Urinary bladder (tissue), 4 donors: Measurements from ENCODE around the gene GPC6. TPM values are rescaled to one million over a fixed set of nuclear protein-coding genes. Genes with fewer than 3 reads are reported as not detected.
"Not testable (repeated sequence)": the region's sequence is repeated elsewhere in the genome, so short reads cannot be mapped to it uniquely, and the experiment has no call there.

Experiments
- DNase-seq: peaks from one replicate; pipeline ENCODE4 v3.0.0-alpha.2; 2015; ENCODE audit errors: extremely low spot score
- H3K27ac ChIP-seq: one replicate; pipeline ENCODE4 v1.5.1; 2013; ENCODE audit warnings: low read depth, mild to moderate bottlenecking, moderate library complexity
- H3K36me3 ChIP-seq: one replicate; pipeline ENCODE4 v1.6.1; 2013; ENCODE audit warnings: mild to moderate bottlenecking, moderate library complexity; ENCODE audit not compliant: insufficient read depth
- H3K4me1 ChIP-seq: one replicate; pipeline ENCODE4 v1.6.1; 2013; ENCODE audit warnings: mild to moderate bottlenecking, moderate library complexity; ENCODE audit not compliant: insufficient read depth
- H3K4me3 ChIP-seq: one replicate; pipeline ENCODE4 v1.5.1; 2013; ENCODE audit warnings: low read depth, low read length
- WGBS: extraction: QIAGEN DNeasy Blood & Tissue Kit; methylation state at CpG from one replicate; pipeline ENCODE4 v1.1.7; 2013; 5-methylcytosine and 5-hydroxymethylcytosine counted together
- polyA plus RNA-seq: library from polyadenylated mRNA; stranded (reverse); fragments of 200-250 nt; gene quantifications from one replicate; pipeline ENCODE4 v1.2.3, GENCODE V29; 2013
- total RNA-seq: library from RNA; depleted of rRNA; stranded (reverse); fragments of >200 nt; gene quantifications from one replicate; pipeline ENCODE4 v1.2.3, GENCODE V29; 2014
- donor health status: healthy with polysubstance abuse.
- donor health status: healthy.

The GPC6 gene
- total and polyA plus RNA-seq, 2 donors, result 8.8 to 126 TPM

DNA sequence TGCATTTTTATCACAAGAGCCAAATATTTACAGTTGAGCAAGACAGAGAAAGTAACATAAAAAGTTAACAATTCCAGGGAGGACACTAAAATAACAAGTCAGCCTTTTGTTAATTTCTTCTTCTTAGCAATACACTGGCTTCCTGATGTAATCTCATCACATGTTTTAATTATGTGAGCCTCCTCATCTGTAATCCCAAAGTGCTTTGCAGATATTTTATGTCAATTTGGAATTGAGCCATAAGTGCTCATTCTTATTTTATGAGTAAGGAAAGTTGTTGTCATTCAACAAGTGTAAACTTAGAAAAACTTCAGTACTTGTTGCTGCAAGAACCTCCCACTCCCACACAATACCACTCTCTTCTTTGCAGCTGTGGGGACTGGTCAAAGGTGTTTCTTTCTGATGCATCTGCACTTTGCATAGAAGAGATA lies 223.6 kb downstream of the GPC6 start:
- peak; percentile 4 for DNase-seq
- peaks cover 2% of the 10 kb centered on the region for H3K4me1 ChIP-seq
- H3K4me3 ChIP-seq, result no peak overlapping the region
- no peak overlapping the region for H3K27ac ChIP-seq
- H3K36me3 ChIP-seq, result no peaks in the 10 kb centered on the region

DNA sequence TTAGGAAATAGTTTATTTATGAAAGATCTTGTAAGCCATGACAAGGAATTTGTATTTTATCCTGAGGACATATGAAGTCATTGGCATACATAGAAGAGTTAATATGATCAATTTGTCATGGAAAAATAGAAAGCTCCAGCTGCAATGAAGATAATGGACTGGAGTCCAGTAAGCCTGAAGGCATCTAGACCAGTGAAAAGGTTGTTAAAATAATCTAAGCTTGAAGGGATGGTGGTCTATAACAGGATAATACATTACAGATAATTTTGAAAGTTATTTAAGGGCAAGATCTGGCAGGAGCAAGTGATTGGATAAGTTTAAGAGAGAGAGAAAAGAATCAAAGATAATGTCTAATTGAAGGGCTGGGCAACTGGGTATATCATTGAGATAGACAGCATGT lies 224.2 kb downstream of the GPC6 start:
- peaks cover 2% of the 10 kb centered on the region for H3K4me1 ChIP-seq
- no peak for DNase-seq
- H3K36me3 ChIP-seq, result no peaks in the 10 kb centered on the region
- H3K4me3 ChIP-seq, result no peak overlapping the region
- no peak overlapping the region for H3K27ac ChIP-seq

DNA sequence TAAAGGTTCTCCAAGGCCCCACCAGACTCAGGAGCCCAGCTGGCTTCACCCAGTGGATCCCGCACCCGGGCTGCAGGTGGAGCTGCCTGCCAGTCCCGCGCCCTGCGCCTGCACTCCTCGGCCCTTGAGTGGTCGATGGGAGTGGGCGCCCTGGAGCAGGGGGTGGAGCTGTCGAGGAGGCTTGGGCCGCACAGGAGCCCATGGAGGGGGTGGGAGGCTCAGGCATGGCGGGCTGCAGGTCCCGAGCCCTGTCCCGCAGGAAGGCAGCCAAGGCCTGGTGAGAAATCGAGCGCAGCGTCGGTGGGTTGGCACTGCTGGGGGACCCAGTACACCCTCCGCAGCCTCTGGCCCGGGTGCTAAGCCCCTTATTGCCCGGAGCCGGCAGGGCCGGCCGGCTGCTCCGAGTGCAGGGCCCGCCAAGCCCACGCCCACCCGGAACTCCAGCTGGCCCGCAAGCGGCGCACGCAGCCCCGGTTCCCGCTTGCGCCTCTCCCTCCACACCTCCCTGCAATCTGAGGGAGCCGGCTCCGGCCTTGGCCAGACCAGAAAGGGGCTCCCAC lies 228.1 kb downstream of the GPC6 start:
- WGBS, result 96% methylated on average over 36 of the region's 36 CpGs
- H3K27ac ChIP-seq, H3K4me3 ChIP-seq, H3K36me3 ChIP-seq, H3K4me1 ChIP-seq, DNase-seq: not testable (repeated sequence)

DNA sequence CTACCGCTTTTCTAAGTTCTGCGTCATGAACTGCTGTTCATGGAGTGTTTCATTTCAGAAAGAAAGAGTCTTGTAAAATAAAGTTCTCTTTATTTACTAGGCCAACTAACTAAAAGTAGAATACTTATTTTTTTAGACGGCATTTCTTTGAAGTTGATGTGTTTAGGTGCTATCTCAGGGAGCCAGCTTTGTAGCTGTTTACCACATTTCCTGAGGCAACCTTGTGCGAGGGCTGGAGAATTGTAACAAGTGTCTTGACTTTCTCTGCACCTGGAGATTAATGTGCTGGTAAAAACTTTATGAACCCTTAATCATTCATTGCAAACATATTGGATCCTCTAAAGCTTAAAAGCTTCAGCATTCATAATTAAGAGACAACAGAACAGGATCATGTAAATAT lies 229.3 kb downstream of the GPC6 start:
- 85% methylated on average over 4 of the region's 4 CpGs for WGBS

DNA sequence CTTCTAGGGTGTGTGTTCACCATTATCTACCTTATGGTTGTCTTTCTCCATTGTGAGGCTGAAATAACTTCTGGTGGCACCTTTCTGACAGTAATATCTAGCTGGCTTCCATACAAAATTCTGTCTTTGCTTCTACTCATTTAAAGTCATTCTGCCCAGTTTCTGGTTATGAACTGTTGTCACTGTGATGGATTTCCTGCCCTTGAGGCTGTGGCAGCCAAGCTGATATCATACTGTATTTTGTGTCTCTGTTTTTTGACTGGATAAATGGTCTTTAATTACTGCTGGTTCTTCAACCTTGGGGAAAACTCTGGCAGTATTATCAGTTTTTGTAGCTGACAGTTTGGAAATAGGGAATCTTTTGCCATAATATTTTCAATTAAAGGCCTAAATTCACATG lies 233.4 kb downstream of the GPC6 start:
- no peaks in the 10 kb centered on the region for H3K36me3 ChIP-seq
- no peak overlapping the region for H3K4me3 ChIP-seq
- H3K27ac ChIP-seq, result no peak overlapping the region
- DNase-seq, result no peak
- no peaks in the 10 kb centered on the region for H3K4me1 ChIP-seq

More for the DNA sequence above, 229.3 kb downstream of the GPC6 start:
- no peak overlapping the region for H3K4me3 ChIP-seq
- H3K36me3 ChIP-seq, result no peaks in the 10 kb centered on the region
- H3K27ac ChIP-seq, result no peak overlapping the region
- no peak for DNase-seq
- no peaks in the 10 kb centered on the region for H3K4me1 ChIP-seq

DNA sequence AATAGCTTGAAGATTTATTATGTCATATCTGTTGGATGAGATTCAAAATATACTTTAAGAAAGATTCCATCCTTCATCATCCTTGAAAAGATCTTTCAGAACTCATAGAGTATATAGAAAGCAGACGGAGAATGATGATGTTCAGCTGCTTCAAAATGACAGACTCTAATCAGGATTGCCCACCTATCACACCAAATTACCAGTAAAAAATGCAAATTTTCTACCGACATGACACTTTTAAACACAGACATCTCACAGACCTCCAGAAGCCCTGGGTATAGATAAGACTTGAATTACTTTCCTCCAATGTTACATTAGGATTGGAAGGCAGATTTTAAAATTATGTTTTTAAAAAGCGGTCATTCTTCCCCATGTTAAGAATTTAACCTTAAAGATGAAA lies 235.5 kb downstream of the GPC6 start:
- WGBS, result 83% methylated on average over 3 of the region's 3 CpGs

DNA sequence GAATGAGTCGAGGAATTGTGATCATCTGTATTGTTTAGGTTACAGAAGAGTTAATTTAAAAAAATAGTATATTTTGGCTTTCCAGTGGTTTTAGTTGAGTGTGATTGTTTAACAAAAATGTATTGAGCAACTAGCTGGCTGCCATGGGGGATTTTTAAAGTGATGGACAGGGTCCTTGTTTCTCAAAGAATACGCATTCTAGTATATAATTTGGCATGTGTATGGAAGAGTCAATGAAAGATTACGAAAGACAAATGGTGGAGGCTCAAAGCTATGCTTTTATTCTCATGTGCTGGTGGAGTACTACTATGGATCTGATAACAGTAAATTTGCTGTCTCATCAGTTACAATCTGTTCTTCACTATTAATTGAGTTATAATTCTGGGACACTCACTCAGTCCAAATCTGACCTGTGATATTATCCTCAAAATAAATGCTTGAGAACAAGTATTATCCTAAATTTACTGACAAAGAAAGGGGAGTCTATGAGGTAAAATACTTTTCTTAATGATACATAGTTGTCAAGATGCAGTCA lies 240.0 kb downstream of the GPC6 start:
- WGBS, result 96% methylated on average over 3 of the region's 3 CpGs
- H3K4me1 ChIP-seq, result no peaks in the 10 kb centered on the region
- H3K4me3 ChIP-seq, result no peak overlapping the region
- no peaks in the 10 kb centered on the region for H3K36me3 ChIP-seq
- H3K27ac ChIP-seq, result no peak overlapping the region
- no peak for DNase-seq

More for the DNA sequence above, 235.5 kb downstream of the GPC6 start:
- Histone ChIP-seq H3K4me1 (no peaks in the 10 kb centered on the region), H3K36me3 (no peaks in the 10 kb centered on the region), H3K27ac (no peak overlapping the region), H3K4me3 (no peak overlapping the region)
- no peak for DNase-seq

DNA sequence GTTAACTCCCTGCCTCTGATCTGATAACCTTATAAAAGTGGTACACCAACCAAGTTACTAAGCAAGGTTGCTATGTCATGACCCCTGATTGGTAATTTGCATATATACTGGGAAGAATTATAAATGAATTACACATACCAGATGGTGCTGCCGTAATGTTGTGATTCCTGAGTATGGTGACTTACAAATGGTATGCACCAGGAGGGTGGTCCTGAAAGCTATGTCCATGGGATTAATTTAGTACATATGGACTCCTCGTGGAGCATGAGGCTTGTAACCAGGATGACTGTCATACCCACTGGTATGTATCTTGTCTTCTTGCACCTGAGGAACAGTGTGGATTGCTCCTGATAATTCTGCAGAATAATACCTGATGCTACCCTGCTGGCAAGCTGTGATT lies 240.6 kb downstream of the GPC6 start:
- no peaks in the 10 kb centered on the region for H3K4me1 ChIP-seq
- DNase-seq, result no peak
- no peaks in the 10 kb centered on the region for H3K36me3 ChIP-seq
- H3K27ac ChIP-seq, result no peak overlapping the region
- 84% methylated on average over 2 of the region's 2 CpGs for WGBS
- no peak overlapping the region for H3K4me3 ChIP-seq

DNA sequence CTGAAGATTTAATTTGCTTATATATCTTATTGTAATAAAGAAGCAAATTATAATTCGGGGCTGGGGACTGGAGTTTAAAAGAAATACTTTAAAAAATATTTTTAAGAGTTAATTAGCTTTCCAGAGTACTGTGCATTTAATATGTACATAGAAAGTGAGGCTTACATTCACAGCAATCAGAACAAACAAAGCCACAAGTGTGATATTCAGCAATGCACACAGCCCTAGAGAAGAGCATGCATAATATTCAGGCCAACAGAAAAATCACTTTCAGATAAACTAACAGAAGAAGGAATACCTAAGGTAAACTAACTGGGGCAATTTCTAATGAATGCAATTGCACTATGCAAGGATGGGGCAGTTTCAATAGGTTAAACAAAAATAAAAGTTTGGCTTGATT lies 241.8 kb downstream of the GPC6 start:
- H3K4me1 ChIP-seq, result no peaks in the 10 kb centered on the region

DNA sequence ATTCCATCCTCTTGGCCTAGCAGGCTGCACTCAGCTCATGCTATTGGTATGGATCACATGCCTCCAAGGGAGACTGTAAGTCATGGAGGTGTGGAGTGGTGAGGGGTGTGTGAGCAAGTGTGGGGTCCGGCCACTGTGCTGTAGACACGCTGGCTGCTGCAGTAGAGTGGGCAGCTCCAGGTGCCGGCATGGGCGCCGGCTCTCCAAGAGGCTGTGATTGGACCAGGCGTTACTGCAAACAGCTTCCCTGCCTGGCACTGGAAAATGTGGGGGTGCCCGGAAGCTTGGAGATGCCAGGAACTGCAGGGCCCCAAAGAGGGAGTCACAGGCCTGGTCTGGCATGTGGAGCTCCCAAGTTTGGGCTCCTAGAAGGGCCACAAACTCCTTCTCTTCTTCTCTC lies 245.7 kb downstream of the GPC6 start:
- no peak for DNase-seq
- Histone ChIP-seq H3K27ac (no peak overlapping the region), H3K4me1 (no peaks in the 10 kb centered on the region), H3K4me3 (no peak overlapping the region), H3K36me3 (no peaks in the 10 kb centered on the region)
- 92% methylated on average over 7 of the region's 7 CpGs for WGBS

More for the DNA sequence above, 241.8 kb downstream of the GPC6 start:
- H3K36me3 ChIP-seq, result no peaks in the 10 kb centered on the region
- no peak overlapping the region for H3K4me3 ChIP-seq
- no peak for DNase-seq
- no peak overlapping the region for H3K27ac ChIP-seq
- WGBS, result 83% methylated on average over 1 of the region's 1 CpG

DNA sequence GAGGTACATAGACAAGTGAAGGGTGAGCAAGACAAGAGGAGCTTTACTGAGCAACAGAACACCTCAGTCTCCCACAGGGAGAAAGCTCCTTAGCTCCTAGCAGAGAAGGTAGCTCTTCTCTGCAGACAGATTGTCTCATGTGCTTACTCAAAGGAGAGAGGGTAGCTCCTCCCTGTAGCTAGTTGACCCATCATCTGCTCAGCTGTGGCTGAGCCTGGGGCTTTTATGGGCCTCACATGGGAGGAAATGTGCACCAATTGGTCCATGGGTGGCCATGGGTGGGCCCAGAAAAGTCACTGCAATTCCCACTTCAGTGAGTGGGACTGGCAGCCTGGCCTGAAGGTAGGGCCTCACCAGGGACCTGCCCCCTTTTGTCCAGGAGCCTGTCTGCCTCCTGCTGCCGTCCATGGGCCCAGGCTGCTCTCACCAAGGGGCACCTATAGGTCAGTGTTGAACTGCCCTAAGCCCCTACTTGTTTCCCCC lies 246.2 kb downstream of the GPC6 start:
- H3K4me3 ChIP-seq, result no peak overlapping the region
- 97% methylated on average over 1 of the region's 1 CpG for WGBS
- H3K27ac ChIP-seq, result no peak overlapping the region
- no peaks in the 10 kb centered on the region for H3K4me1 ChIP-seq
- DNase-seq, result no peak
- H3K36me3 ChIP-seq, result no peaks in the 10 kb centered on the region

DNA sequence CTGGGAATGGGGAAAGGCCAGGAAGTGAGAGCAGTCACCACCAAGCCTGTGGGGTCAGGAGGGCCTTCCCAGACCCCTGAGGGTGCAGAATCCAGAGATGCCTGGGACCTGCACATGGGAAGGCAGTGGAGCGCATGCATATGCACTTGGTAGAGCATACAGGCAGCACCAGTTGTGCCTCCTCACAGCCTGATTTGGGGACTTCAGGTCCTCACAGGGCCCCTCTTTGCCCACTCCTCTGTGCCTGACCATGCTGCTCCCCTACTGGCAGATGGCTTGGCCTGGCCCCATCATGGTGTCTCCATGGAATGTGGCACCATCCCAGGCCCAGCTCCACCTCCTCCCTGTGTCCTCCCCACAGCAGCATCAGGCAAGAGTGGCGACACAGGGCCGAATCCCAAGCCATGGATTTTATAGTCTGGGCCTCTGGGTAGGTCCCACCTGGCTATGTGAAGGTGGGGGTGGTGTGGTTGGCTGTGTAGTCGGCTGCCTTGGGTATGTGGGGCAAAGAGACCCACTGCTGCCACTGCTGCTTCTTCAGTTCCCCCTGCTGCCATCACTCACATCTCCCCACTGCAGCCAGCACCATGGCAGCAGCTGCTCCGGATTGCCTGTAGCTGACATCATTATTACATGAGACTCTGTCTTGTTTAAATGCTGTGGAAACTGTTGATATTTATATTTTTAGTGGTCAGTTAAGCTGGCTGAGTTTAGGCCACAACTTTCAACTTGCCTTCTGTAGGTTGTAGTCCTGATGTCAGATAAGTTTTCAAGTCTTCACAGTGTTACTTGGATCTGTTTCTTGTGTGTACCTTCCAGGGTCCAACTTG lies 247.0 kb downstream of the GPC6 start:
- no peaks in the 10 kb centered on the region for H3K36me3 ChIP-seq
- H3K4me3 ChIP-seq, result no peak overlapping the region
- no peak overlapping the region for H3K27ac ChIP-seq
- DNase-seq, result no peak
- no peaks in the 10 kb centered on the region for H3K4me1 ChIP-seq
- 75% methylated on average over 5 of the region's 5 CpGs for WGBS

DNA sequence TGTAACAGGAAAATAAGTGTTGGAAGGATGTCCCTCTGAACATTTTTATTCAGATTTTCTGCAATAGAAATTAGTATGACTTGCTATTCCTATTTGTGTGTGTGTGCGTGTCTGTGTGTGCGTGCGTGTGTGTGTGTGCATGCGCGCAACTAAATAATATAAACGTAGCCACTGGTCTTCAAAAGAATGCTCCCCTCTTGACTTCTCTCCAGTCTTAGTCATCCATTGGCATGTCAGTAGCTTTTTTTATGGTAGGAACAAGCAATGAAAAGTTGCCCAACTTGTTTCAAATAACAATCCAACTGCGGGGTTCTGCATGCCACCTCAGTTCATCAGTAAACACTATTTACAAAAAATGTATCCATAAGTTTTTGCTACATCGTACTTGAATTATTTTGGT lies 249.6 kb downstream of the GPC6 start:
- no peak overlapping the region for H3K27ac ChIP-seq
- no peak for DNase-seq
- no peak overlapping the region for H3K4me3 ChIP-seq
- H3K36me3 ChIP-seq, result no peaks in the 10 kb centered on the region
- 74% methylated on average over 8 of the region's 8 CpGs for WGBS
- no peaks in the 10 kb centered on the region for H3K4me1 ChIP-seq

DNA sequence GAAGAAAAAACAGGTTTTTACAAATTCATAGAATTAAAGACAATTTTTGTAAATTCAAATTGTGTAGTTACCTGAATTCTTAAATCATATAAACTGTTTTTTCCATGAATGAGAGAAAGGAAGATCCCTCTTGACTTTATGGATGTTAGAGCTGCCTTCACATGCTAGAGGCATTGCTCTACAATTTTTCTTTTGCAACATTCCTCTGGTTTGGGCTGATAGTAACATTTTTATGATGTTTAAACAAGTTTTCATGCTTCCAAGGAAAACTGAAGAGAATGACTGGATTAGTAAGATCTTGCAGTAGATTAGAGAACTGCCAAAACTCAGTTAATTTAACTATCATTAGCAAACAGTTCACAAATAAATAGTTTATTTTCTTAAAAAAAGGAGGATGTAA lies 250.6 kb downstream of the GPC6 start:
- H3K36me3 ChIP-seq, result no peaks in the 10 kb centered on the region
- H3K4me1 ChIP-seq, result no peaks in the 10 kb centered on the region
- no peak overlapping the region for H3K27ac ChIP-seq
- H3K4me3 ChIP-seq, result no peak overlapping the region
- DNase-seq, result no peak
